IMR-90 (cell line): Measurements from ENCODE around the gene KRABD2.

Source experiments
- ATAC-seq: fragments of 200-7000 bp; cut with Tn5 transposase; 2 replicates; pipeline ENCODE4 v1.9.1; 2020; ENCODE audit warnings: low read depth, mild to moderate bottlenecking, moderate library complexity
- BruUV-seq: library from RNA; stranded (reverse); fragments of 400-500 nt; replicated peaks from 2 replicates; lab custom pipeline; 2021; lab: Mats Ljungman, UMichigan
- CTCF ChIA-PET: fragments of 300-600 bp; formaldehyde crosslinking; extraction: SDS; loops from one replicate; lab custom pipeline; 2021; ENCODE audit warnings: antibody characterized with exemption; lab: Yijun Ruan, JAX
- POLR2A ChIA-PET: fragments of 300-600 bp; sonication (Branson Sonifier 250); formaldehyde crosslinking; loops from one replicate; lab custom pipeline; 2022; ENCODE audit warnings: antibody characterized with exemption; ENCODE audit not compliant: unreplicated experiment; lab: Charles Lee
- DNase-seq: peaks from one replicate; pipeline ENCODE4 v3.0.0; 2013
- H2AFZ ChIP-seq: replicated peaks from 2 replicates; pipeline ENCODE3; 2013; ENCODE audit warnings: low read length, mild to moderate bottlenecking; ENCODE audit not compliant: poor library complexity
- H2AK5ac ChIP-seq: 2 replicates; pipeline ENCODE4 v1.6.1; 2013; ENCODE audit warnings: low read depth, low read length, inconsistent platforms
- H2AK9ac ChIP-seq: replicated peaks from 2 replicates; pipeline ENCODE3; 2013; ENCODE audit warnings: mild to moderate bottlenecking, low read depth, low read length, moderate library complexity; ENCODE audit not compliant: poor library complexity
- H2BK120ac ChIP-seq: 2 replicates; pipeline ENCODE4 v1.6.1; 2013; ENCODE audit warnings: low read depth, low read length, inconsistent platforms
- H2BK15ac ChIP-seq: 3 replicates; pipeline ENCODE4 v1.6.1; 2013; ENCODE audit warnings: low read depth, low read length, inconsistent platforms
- H2BK20ac ChIP-seq: 2 replicates; pipeline ENCODE4 v1.6.1; 2013; ENCODE audit warnings: low read depth, mild to moderate bottlenecking, inconsistent platforms, low read length, moderate library complexity
- H2BK5ac ChIP-seq: 2 replicates; pipeline ENCODE4 v1.6.1; 2013; ENCODE audit warnings: mild to moderate bottlenecking, low read depth, low read length, inconsistent platforms; ENCODE audit not compliant: poor library complexity, severe bottlenecking
- H3K14ac ChIP-seq: replicated peaks from 2 replicates; pipeline ENCODE4 v1.6.1; 2013; ENCODE audit warnings: low read depth, low read length, inconsistent platforms
- H3K18ac ChIP-seq: 2 replicates; pipeline ENCODE4 v1.6.1; 2013; ENCODE audit warnings: low read depth, low read length, control low read depth
- H3K23ac ChIP-seq: 2 replicates; pipeline ENCODE4 v1.6.1; 2013; ENCODE audit warnings: low read depth, low read length, inconsistent platforms
- H3K27ac ChIP-seq: 2 replicates; pipeline ENCODE4 v1.5.1; 2013; ENCODE audit warnings: mild to moderate bottlenecking, control low read depth, low read length; ENCODE audit not compliant: insufficient read depth
- H3K27me3 ChIP-seq: 2 replicates; pipeline ENCODE4 v1.6.1; 2013; ENCODE audit warnings: low read length; ENCODE audit not compliant: control insufficient read depth, insufficient read depth
- H3K36me3 ChIP-seq: 2 replicates; pipeline ENCODE4 v1.6.1; 2013; ENCODE audit warnings: low read length, mixed read lengths; ENCODE audit not compliant: control insufficient read depth, insufficient read depth
- H3K4ac ChIP-seq: 2 replicates; pipeline ENCODE4 v1.6.1; 2013; ENCODE audit warnings: low read depth, low read length, inconsistent platforms
- H3K4me1 ChIP-seq: 2 replicates; pipeline ENCODE4 v1.6.1; 2013; ENCODE audit warnings: low read length, mixed read lengths; ENCODE audit not compliant: control insufficient read depth, insufficient read depth
- H3K4me2 ChIP-seq: 2 replicates; pipeline ENCODE4 v1.6.1; 2013; ENCODE audit warnings: low read depth, mild to moderate bottlenecking, control low read depth, low read length, moderate library complexity
- H3K4me3 ChIP-seq: 2 replicates; pipeline ENCODE4 v1.5.1; 2013; ENCODE audit warnings: low read depth, mild to moderate bottlenecking, control low read depth, low read length, moderate library complexity; ENCODE audit not compliant: insufficient read depth
- H3K56ac ChIP-seq: 2 replicates; pipeline ENCODE4 v1.6.1; 2013; ENCODE audit warnings: low read length, inconsistent platforms; ENCODE audit not compliant: insufficient read depth; ENCODE audit errors: extremely low read depth
- H3K79me1 ChIP-seq, 2 experiments: 2 replicates each; pipeline ENCODE4 v1.6.1; 2013; ENCODE audit warnings: low read length in 2 of 2, inconsistent platforms in 1 of 2, low read depth in 1 of 2
- H3K9ac ChIP-seq: 2 replicates; pipeline ENCODE4 v1.6.1; 2013; ENCODE audit warnings: low read depth, low read length, control low read depth
- H3K9me1 ChIP-seq: 2 replicates; pipeline ENCODE4 v1.6.1; 2013; ENCODE audit warnings: low read length, inconsistent platforms; ENCODE audit not compliant: insufficient read depth
- H3K9me3 ChIP-seq: 2 replicates; pipeline ENCODE4 v1.6.1; 2013; ENCODE audit warnings: low read length; ENCODE audit not compliant: control insufficient read depth, insufficient read depth
- H4K20me1 ChIP-seq: 2 replicates; pipeline ENCODE4 v1.6.1; 2013; ENCODE audit warnings: low read length, inconsistent platforms; ENCODE audit not compliant: insufficient read depth
- H4K5ac ChIP-seq: 2 replicates; pipeline ENCODE4 v1.6.1; 2013; ENCODE audit warnings: mild to moderate bottlenecking, low read depth, low read length, control low read depth
- H4K8ac ChIP-seq, 2 experiments: 2 replicates each; pipeline ENCODE4 v1.6.1; 2013; ENCODE audit warnings: low read depth in 2 of 2, low read length in 2 of 2, control low read depth in 1 of 2, inconsistent platforms in 1 of 2
- H4K91ac ChIP-seq: 2 replicates; pipeline ENCODE4 v1.6.1; 2013; ENCODE audit warnings: low read depth, low read length, inconsistent platforms; ENCODE audit not compliant: insufficient read depth
- BHLHE40 ChIP-seq: fragments of 150-350 bp; IDR thresholded peaks from 2 replicates; pipeline ENCODE4 v1.6.1; 2016; ENCODE audit warnings: mild to moderate bottlenecking, low read depth, low read length
- CEBPB ChIP-seq: IDR thresholded peaks from 2 replicates; pipeline ENCODE4 v1.6.1; 2012; ENCODE audit warnings: low read depth, low read length, improper control_type of control experiment
- CHD1 ChIP-seq: IDR thresholded peaks from 2 replicates; pipeline ENCODE4 v1.6.1; 2012; ENCODE audit warnings: low read depth, low read length, improper control_type of control experiment
- FOS ChIP-seq: fragments of 150-350 bp; IDR thresholded peaks from 2 replicates; pipeline ENCODE4 v1.6.1; 2016; ENCODE audit warnings: low read depth, low read length
- MAZ ChIP-seq: IDR thresholded peaks from 2 replicates; pipeline ENCODE4 v1.6.1; 2012; ENCODE audit warnings: low read depth, mild to moderate bottlenecking, low read length, improper control_type of control experiment, moderate library complexity, borderline replicate concordance
- NFE2L2 ChIP-seq: fragments of 150-350 bp; IDR thresholded peaks from 2 replicates; pipeline ENCODE4 v1.6.1; 2016; ENCODE audit warnings: low read depth, mild to moderate bottlenecking, low read length
- POLR2A ChIP-seq: IDR thresholded peaks from 2 replicates; pipeline ENCODE4 v1.6.1; 2012; ENCODE audit warnings: mild to moderate bottlenecking, low read depth, low read length
- RAD21 ChIP-seq: IDR thresholded peaks from 2 replicates; pipeline ENCODE4 v1.6.1; 2012; ENCODE audit warnings: low read length, improper control_type of control experiment
- RCOR1 ChIP-seq: IDR thresholded peaks from 2 replicates; pipeline ENCODE4 v1.6.1; 2012; ENCODE audit warnings: mild to moderate bottlenecking, low read length, improper control_type of control experiment; ENCODE audit not compliant: insufficient replicate concordance
- USF2 ChIP-seq: fragments of 150-350 bp; IDR thresholded peaks from 2 replicates; pipeline ENCODE4 v1.6.1; 2017; ENCODE audit warnings: mild to moderate bottlenecking, antibody characterized with exemption, low read length, low read depth
- WGBS, 2 experiments: methylation state at CpG; one replicate each; pipeline versions ENCODE4 v1.1.5 to v1.1.7; 2013; ENCODE audit warnings: missing lambda C conversion rate in 2 of 2; ENCODE audit not compliant: insufficient read length in 1 of 2; ENCODE audit errors: extremely low coverage in 2 of 2; 5-methylcytosine and 5-hydroxymethylcytosine counted together
- dilution Hi-C: fragments of 300-500 bp; cut with HindIII; formaldehyde crosslinking; loops from one replicate; pipeline ENCODE4 v1.14.3; 2018; ENCODE audit warnings: low sequenced_read_pairs; ENCODE audit not compliant: unreplicated experiment
- in situ Hi-C: fragments of 300-500 bp; cut with MboI; formaldehyde crosslinking; loops from 3 replicates; pipeline ENCODE4 v1.14.3; 2019; ENCODE audit warnings: low sequenced_read_pairs, inconsistent platforms, mixed read lengths
- intact Hi-C: fragments of 100-400 bp; cut with micrococcal nuclease; formaldehyde crosslinking; loops from 2 replicates; pipeline ENCODE4 v1.10.0; 2022
- TF ChIP-seq, protein P1 (sequence below): conservative IDR thresholded peaks from 2 replicates; pipeline ENCODE4 v1.5.1; 2012; ENCODE audit warnings: mild to moderate bottlenecking, low read depth, low read length, improper control_type of control experiment
- TF ChIP-seq, protein P2 (sequence below): fragments of 150-350 bp; IDR thresholded peaks from 2 replicates; pipeline ENCODE4 v1.6.1; 2016; ENCODE audit warnings: low read depth, mild to moderate bottlenecking, low read length, moderate library complexity, borderline replicate concordance

Gene KRABD2

GRCh38 chr17:8354236-8354635 lies 22.3 kb downstream of the KRABD2 start:
- no peaks in the 10 kb centered on the region for H3K36me3 ChIP-seq
- WGBS, 2 experiments, result 80% methylated on average over 1 of the region's 8 CpGs; no CpG with 5 or more reads in 1 of the 2 experiments
- CTCF ChIA-PET, result interaction anchor here (1.4 kb wide), 1 partner anchor 19 kb away, joined by 3 read pairs; no protein-coding TSS in a partner anchor

More at GRCh38 chr17:8354236-8354635, 22.3 kb downstream of the KRABD2 start:
- ATAC-seq (no peak), DNase-seq (no peak)
- TF ChIP-seq CEBPB (no peak), RAD21 (no peak), FOS (no peak), NFE2L2 (no peak), USF2 (no peak), MAZ (no peak), CHD1 (no peak), BHLHE40 (no peak), POLR2A (no peak), RCOR1 (no peak)
- TF ChIP-seq, protein P1, sequence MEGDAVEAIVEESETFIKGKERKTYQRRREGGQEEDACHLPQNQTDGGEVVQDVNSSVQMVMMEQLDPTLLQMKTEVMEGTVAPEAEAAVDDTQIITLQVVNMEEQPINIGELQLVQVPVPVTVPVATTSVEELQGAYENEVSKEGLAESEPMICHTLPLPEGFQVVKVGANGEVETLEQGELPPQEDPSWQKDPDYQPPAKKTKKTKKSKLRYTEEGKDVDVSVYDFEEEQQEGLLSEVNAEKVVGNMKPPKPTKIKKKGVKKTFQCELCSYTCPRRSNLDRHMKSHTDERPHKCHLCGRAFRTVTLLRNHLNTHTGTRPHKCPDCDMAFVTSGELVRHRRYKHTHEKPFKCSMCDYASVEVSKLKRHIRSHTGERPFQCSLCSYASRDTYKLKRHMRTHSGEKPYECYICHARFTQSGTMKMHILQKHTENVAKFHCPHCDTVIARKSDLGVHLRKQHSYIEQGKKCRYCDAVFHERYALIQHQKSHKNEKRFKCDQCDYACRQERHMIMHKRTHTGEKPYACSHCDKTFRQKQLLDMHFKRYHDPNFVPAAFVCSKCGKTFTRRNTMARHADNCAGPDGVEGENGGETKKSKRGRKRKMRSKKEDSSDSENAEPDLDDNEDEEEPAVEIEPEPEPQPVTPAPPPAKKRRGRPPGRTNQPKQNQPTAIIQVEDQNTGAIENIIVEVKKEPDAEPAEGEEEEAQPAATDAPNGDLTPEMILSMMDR, result no peak
- TF ChIP-seq, protein P2, sequence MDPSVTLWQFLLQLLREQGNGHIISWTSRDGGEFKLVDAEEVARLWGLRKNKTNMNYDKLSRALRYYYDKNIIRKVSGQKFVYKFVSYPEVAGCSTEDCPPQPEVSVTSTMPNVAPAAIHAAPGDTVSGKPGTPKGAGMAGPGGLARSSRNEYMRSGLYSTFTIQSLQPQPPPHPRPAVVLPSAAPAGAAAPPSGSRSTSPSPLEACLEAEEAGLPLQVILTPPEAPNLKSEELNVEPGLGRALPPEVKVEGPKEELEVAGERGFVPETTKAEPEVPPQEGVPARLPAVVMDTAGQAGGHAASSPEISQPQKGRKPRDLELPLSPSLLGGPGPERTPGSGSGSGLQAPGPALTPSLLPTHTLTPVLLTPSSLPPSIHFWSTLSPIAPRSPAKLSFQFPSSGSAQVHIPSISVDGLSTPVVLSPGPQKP, result no peak
- no peak overlapping the region for H3K14ac ChIP-seq
- H2AK5ac ChIP-seq, result no peak overlapping the region
- dilution Hi-C loops, result no loop called here
- no peak overlapping the region for H2BK20ac ChIP-seq
- no peak overlapping the region for H2BK15ac ChIP-seq
- POLR2A ChIA-PET, result no interaction called here
- H3K4ac ChIP-seq, result no peak overlapping the region
- H3K79me1 ChIP-seq, result no peaks in the 10 kb centered on the region
- H4K8ac ChIP-seq, result no peak overlapping the region
- no peak overlapping the region for H3K56ac ChIP-seq
- no peak overlapping the region for H3K27ac ChIP-seq
- no peak overlapping the region for H4K5ac ChIP-seq
- no peak overlapping the region for H3K4me2 ChIP-seq
- no peak overlapping the region for H4K91ac ChIP-seq
- no peak overlapping the region for H2AFZ ChIP-seq
- no peaks in the 10 kb centered on the region for H3K27me3 ChIP-seq
- no peak overlapping the region for H3K23ac ChIP-seq
- H3K4me3 ChIP-seq, result no peak overlapping the region
- in situ Hi-C loops, result no loop called here
- no peaks in the 10 kb centered on the region for H3K9me1 ChIP-seq
- H4K20me1 ChIP-seq, result no peaks in the 10 kb centered on the region
- H2BK5ac ChIP-seq, result no peak overlapping the region
- H3K9ac ChIP-seq, result no peak overlapping the region
- no peaks in the 10 kb centered on the region for H3K9me3 ChIP-seq
- no peak overlapping the region for H2BK120ac ChIP-seq
- no peaks in the 10 kb centered on the region for H3K4me1 ChIP-seq
- no peak overlapping the region for H3K18ac ChIP-seq
- BruUV-seq, result no TSS peak
- intact Hi-C loops, result no loop called here
- H2AK9ac ChIP-seq, result no peak overlapping the region
